ENCODE data around the gene SPAG16. TPM values are rescaled to one million over a fixed set of nuclear protein-coding genes. Genes with fewer than 3 reads are reported as not detected.
"Not testable (repeated sequence)": the region's sequence is repeated elsewhere in the genome, so short reads cannot be mapped to it uniquely, and the experiment has no call there.

Gene SPAG16
- total RNA-seq, 1 experiment from 2014 or later: 17.3 TPM

- H3K27me3 ChIP-seq (ENCODE audit: insufficient read depth, low read length); H3K79me1 ChIP-seq (ENCODE audit: insufficient read depth, low read depth, low read length, poor library complexity, severe bottlenecking); H3K9me3 ChIP-seq (ENCODE audit: control insufficient read depth, low read depth, low read length); H4K5ac ChIP-seq (ENCODE audit: insufficient read length, low read depth, low read length); H2AK5ac ChIP-seq (ENCODE audit: insufficient read length, low read length); H2BK15ac ChIP-seq (ENCODE audit: low read depth, low read length); H4K20me1 ChIP-seq (ENCODE audit: control insufficient read depth, insufficient read depth, insufficient read length); DNase-seq; H3T11ph ChIP-seq (ENCODE audit: low read length); H2AFZ ChIP-seq (ENCODE audit: low read length); H3K79me2 ChIP-seq (ENCODE audit: insufficient read depth, low read length); H3K4me2 ChIP-seq (ENCODE audit: insufficient read depth, insufficient read length, low read length); H4K8ac ChIP-seq (replicated peaks; ENCODE audit: insufficient read length, low read depth, low read length); H3K18ac ChIP-seq (ENCODE audit: insufficient read length, low read depth, low read length); H3K4me1 ChIP-seq (ENCODE audit: insufficient read depth, low read length); H3K23ac ChIP-seq (ENCODE audit: insufficient read length, low read depth, low read length); H3K36me3 Mint-ChIP-seq (ENCODE audit: insufficient read depth in 1 of 3, low read depth in 3 of 3); H3K27ac ChIP-seq (ENCODE audit: insufficient read length, low read depth, low read length); H3K4me1 Mint-ChIP-seq; H2BK12ac ChIP-seq (ENCODE audit: insufficient read length, low read depth, low read length); H3K9ac ChIP-seq (ENCODE audit: extremely low read depth, insufficient read length, low read length); H3K27me3 Mint-ChIP-seq (ENCODE audit: low read depth); H3K56ac ChIP-seq (ENCODE audit: insufficient read length, low read depth, low read length); H3K4me3 Mint-ChIP-seq; H3K23me2 ChIP-seq (ENCODE audit: insufficient read length, low read depth, low read length, poor library complexity, severe bottlenecking); H3K9me3 Mint-ChIP-seq; H2BK120ac ChIP-seq (ENCODE audit: low read depth, low read length, poor library complexity, severe bottlenecking); H2BK20ac ChIP-seq (ENCODE audit: low read depth, low read length, poor library complexity, severe bottlenecking); H3K27ac Mint-ChIP-seq; H2BK5ac ChIP-seq (ENCODE audit: insufficient read length, low read length); H4K91ac ChIP-seq (ENCODE audit: insufficient read length, low read depth, low read length); H3K4ac ChIP-seq (ENCODE audit: low read depth, low read length); H3K14ac ChIP-seq (ENCODE audit: insufficient read depth, low read length): not testable (repeated sequence)
- no CpG with 5 or more reads among the region's 6 CpGs for WGBS (ENCODE audit: extremely low coverage, insufficient read length, low lambda C conversion rate)
These were observed 124.3 kb downstream of the SPAG16 start for GRCh38 chr2:213408426-213409070.

GRCh38 chr2:213410687-213411086, 126.4 kb downstream of the SPAG16 start:
- H3T11ph ChIP-seq (ENCODE audit: low read length); H3K4me1 Mint-ChIP-seq; H4K91ac ChIP-seq (ENCODE audit: insufficient read length, low read depth, low read length); H3K4me1 ChIP-seq (ENCODE audit: insufficient read depth, low read length); DNase-seq; H3K27ac Mint-ChIP-seq; H3K27ac ChIP-seq (ENCODE audit: insufficient read length, low read depth, low read length); H3K23me2 ChIP-seq (ENCODE audit: insufficient read length, low read depth, low read length, poor library complexity, severe bottlenecking); H2BK12ac ChIP-seq (ENCODE audit: insufficient read length, low read depth, low read length); H3K4ac ChIP-seq (ENCODE audit: low read depth, low read length); H3K27me3 ChIP-seq (ENCODE audit: insufficient read depth, low read length); H3K4me3 Mint-ChIP-seq; H3K4me2 ChIP-seq (ENCODE audit: insufficient read depth, insufficient read length, low read length); H2BK5ac ChIP-seq (ENCODE audit: insufficient read length, low read length); H3K56ac ChIP-seq (ENCODE audit: insufficient read length, low read depth, low read length); H3K9me3 Mint-ChIP-seq; H3K27me3 Mint-ChIP-seq (ENCODE audit: low read depth); H4K20me1 ChIP-seq (ENCODE audit: control insufficient read depth, insufficient read depth, insufficient read length); H2BK120ac ChIP-seq (ENCODE audit: low read depth, low read length, poor library complexity, severe bottlenecking); H2BK20ac ChIP-seq (ENCODE audit: low read depth, low read length, poor library complexity, severe bottlenecking); H4K8ac ChIP-seq (replicated peaks; ENCODE audit: insufficient read length, low read depth, low read length); H3K9me3 ChIP-seq (ENCODE audit: control insufficient read depth, low read depth, low read length); H3K18ac ChIP-seq (ENCODE audit: insufficient read length, low read depth, low read length); H3K23ac ChIP-seq (ENCODE audit: insufficient read length, low read depth, low read length); H2AK5ac ChIP-seq (ENCODE audit: insufficient read length, low read length); H3K36me3 Mint-ChIP-seq (ENCODE audit: insufficient read depth in 1 of 3, low read depth in 3 of 3); H3K79me1 ChIP-seq (ENCODE audit: insufficient read depth, low read depth, low read length, poor library complexity, severe bottlenecking); H2AFZ ChIP-seq (ENCODE audit: low read length); H4K5ac ChIP-seq (ENCODE audit: insufficient read length, low read depth, low read length); H3K79me2 ChIP-seq (ENCODE audit: insufficient read depth, low read length); H2BK15ac ChIP-seq (ENCODE audit: low read depth, low read length); H3K14ac ChIP-seq (ENCODE audit: insufficient read depth, low read length); H3K9ac ChIP-seq (ENCODE audit: extremely low read depth, insufficient read length, low read length): not testable (repeated sequence)
- WGBS (ENCODE audit: extremely low coverage, insufficient read length, low lambda C conversion rate): no CpG with 5 or more reads among the region's 9 CpGs

Data from H9 (cell line).